Trophoblast cell (in vitro differentiated cells and primary cell): Measurements from ENCODE around the gene DYNC1H1.

ENCODE experiments used
- DNase-seq, 2 donors: peaks; one replicate each; pipeline ENCODE4 v3.0.0-alpha.2; 2016
- H2AFZ ChIP-seq: 2 replicates; pipeline ENCODE4 v1.6.1; 2013; ENCODE audit warnings: low read length, moderate library complexity, mild to moderate bottlenecking; ENCODE audit not compliant: insufficient read depth, poor library complexity
- H2AK5ac ChIP-seq: 2 replicates; pipeline ENCODE4 v1.6.1; 2013; ENCODE audit warnings: mild to moderate bottlenecking, low read length
- H2BK120ac ChIP-seq: 2 replicates; pipeline ENCODE4 v1.6.1; 2013; ENCODE audit warnings: low read length, mild to moderate bottlenecking, moderate library complexity; ENCODE audit not compliant: insufficient read depth, poor library complexity
- H2BK12ac ChIP-seq: 2 replicates; pipeline ENCODE4 v1.6.1; 2013; ENCODE audit warnings: mild to moderate bottlenecking, low read length, moderate library complexity
- H2BK5ac ChIP-seq: 2 replicates; pipeline ENCODE4 v1.6.1; 2013; ENCODE audit warnings: low read length, low read depth, moderate library complexity, mild to moderate bottlenecking; ENCODE audit not compliant: poor library complexity
- H3K14ac ChIP-seq: 2 replicates; pipeline ENCODE4 v1.6.1; 2013; ENCODE audit warnings: mild to moderate bottlenecking, low read length
- H3K18ac ChIP-seq: 2 replicates; pipeline ENCODE4 v1.6.1; 2013; ENCODE audit warnings: mild to moderate bottlenecking, low read length
- H3K23ac ChIP-seq: 2 replicates; pipeline ENCODE4 v1.6.1; 2013; ENCODE audit warnings: low read length
- H3K27ac ChIP-seq: 2 replicates; pipeline ENCODE4 v1.5.1; 2013; ENCODE audit warnings: low read depth, mild to moderate bottlenecking, inconsistent platforms, low read length, moderate library complexity
- H3K27me3 ChIP-seq: 2 replicates; pipeline ENCODE4 v1.6.1; 2013; ENCODE audit warnings: inconsistent platforms, mild to moderate bottlenecking, low read length, moderate library complexity; ENCODE audit not compliant: insufficient read depth
- H3K36me3 ChIP-seq, 2 experiments: 1 replicate in 1 of 2; 2 replicates in 1 of 2; pipeline ENCODE4 v1.6.1; 2013; ENCODE audit warnings: low read length in 2 of 2, mild to moderate bottlenecking in 2 of 2, moderate library complexity in 1 of 2; ENCODE audit not compliant: insufficient read depth in 2 of 2, control insufficient read depth in 1 of 2
- H3K4ac ChIP-seq: 2 replicates; pipeline ENCODE4 v1.6.1; 2013; ENCODE audit warnings: low read depth, mild to moderate bottlenecking, low read length, moderate library complexity
- H3K4me1 ChIP-seq, 2 experiments: 1 replicate in 1 of 2; 2 replicates in 1 of 2; pipeline ENCODE4 v1.6.1; 2013; ENCODE audit warnings: low read length in 2 of 2, mild to moderate bottlenecking in 2 of 2, moderate library complexity in 1 of 2; ENCODE audit not compliant: insufficient read depth in 2 of 2, control insufficient read depth in 1 of 2
- H3K4me2 ChIP-seq: 2 replicates; pipeline ENCODE4 v1.6.1; 2013; ENCODE audit warnings: inconsistent platforms, mild to moderate bottlenecking, low read length, moderate library complexity
- H3K4me3 ChIP-seq: 2 replicates; pipeline ENCODE4 v1.5.1; 2013; ENCODE audit warnings: mild to moderate bottlenecking, low read depth, low read length, inconsistent platforms
- H3K79me1 ChIP-seq: one replicate; pipeline ENCODE4 v1.6.1; 2013; ENCODE audit warnings: low read length
- H3K79me2 ChIP-seq: 2 replicates; pipeline ENCODE4 v1.6.1; 2013; ENCODE audit warnings: low read length, mild to moderate bottlenecking; ENCODE audit not compliant: control insufficient read depth, insufficient read depth, poor library complexity
- H3K9ac ChIP-seq: 2 replicates; pipeline ENCODE4 v1.6.1; 2013; ENCODE audit warnings: mild to moderate bottlenecking, low read length
- H3K9me3 ChIP-seq: 2 replicates; pipeline ENCODE4 v1.6.1; 2013; ENCODE audit warnings: low read depth, mild to moderate bottlenecking, control low read depth, inconsistent platforms, low read length; ENCODE audit not compliant: insufficient read depth
- H4K12ac ChIP-seq: 2 replicates; pipeline ENCODE4 v1.6.1; 2013; ENCODE audit warnings: low read depth, mild to moderate bottlenecking, low read length, moderate library complexity
- H4K8ac ChIP-seq: 2 replicates; pipeline ENCODE4 v1.6.1; 2013; ENCODE audit warnings: low read depth, mild to moderate bottlenecking, low read length, moderate library complexity
- H4K91ac ChIP-seq: one replicate; pipeline ENCODE4 v1.6.1; 2013; ENCODE audit warnings: low read depth, mild to moderate bottlenecking, low read length, moderate library complexity
- WGBS: extraction: QIAGEN DNeasy Blood & Tissue Kit; methylation state at CpG from one replicate; pipeline ENCODE4 v1.1.7; 2013; ENCODE audit warnings: missing lambda C conversion rate; ENCODE audit not compliant: insufficient read length, insufficient coverage; ENCODE audit errors: extremely low coverage; 5-methylcytosine and 5-hydroxymethylcytosine counted together

The DYNC1H1 gene

GRCh38 chr14:102078831-102079699 is 114.7 kb downstream of the DYNC1H1 start:
- Histone ChIP-seq H2BK5ac (no peak overlapping the region), H3K18ac (no peak overlapping the region), H3K36me3 (peaks cover 25 to 48% of the 10 kb centered on the region in 2 experiments), H4K8ac (no peak overlapping the region), H4K12ac (no peak overlapping the region), H3K4ac (no peak overlapping the region), H3K9ac (no peak overlapping the region), H3K27me3 (no peaks in the 10 kb centered on the region), H3K4me2 (no peak overlapping the region), H3K4me1 (no peaks in the 10 kb centered on the region), H3K9me3 (no peaks in the 10 kb centered on the region), H2AK5ac (no peak overlapping the region), H4K91ac (no peak overlapping the region), H2BK120ac (no peak overlapping the region), H3K79me2 (no peaks in the 10 kb centered on the region), H3K14ac (no peak overlapping the region), H3K79me1 (no peaks in the 10 kb centered on the region), H3K27ac (no peak overlapping the region), H2BK12ac (no peak overlapping the region), H3K23ac (no peak overlapping the region), H2AFZ (no peak overlapping the region), H3K4me3 (no peak overlapping the region)
- DNase-seq, result peak; percentile 47 to 62
- no CpG with 5 or more reads among the region's 10 CpGs for WGBS

GRCh38 chr14:102079700-102079979 is 115.3 kb downstream of the DYNC1H1 start:
- Histone ChIP-seq H2AFZ (no peak overlapping the region), H3K23ac (no peak overlapping the region), H3K9ac (no peak overlapping the region), H3K27me3 (no peaks in the 10 kb centered on the region), H3K9me3 (no peaks in the 10 kb centered on the region), H2AK5ac (no peak overlapping the region), H3K36me3 (peaks cover 26 to 52% of the 10 kb centered on the region in 2 experiments), H2BK12ac (no peak overlapping the region), H3K4me3 (no peak overlapping the region), H3K27ac (no peak overlapping the region), H3K14ac (no peak overlapping the region), H2BK120ac (no peak overlapping the region), H4K91ac (no peak overlapping the region), H3K4ac (no peak overlapping the region), H3K79me1 (no peaks in the 10 kb centered on the region), H4K12ac (no peak overlapping the region), H3K18ac (no peak overlapping the region), H2BK5ac (no peak overlapping the region), H4K8ac (no peak overlapping the region), H3K4me1 (no peaks in the 10 kb centered on the region), H3K4me2 (no peak overlapping the region), H3K79me2 (no peaks in the 10 kb centered on the region)
- no peak for DNase-seq

- no CpG with 5 or more reads among the region's 14 CpGs for WGBS
- Histone ChIP-seq H2BK5ac (no peak overlapping the region), H3K4me2 (no peak overlapping the region), H3K27ac (no peak overlapping the region), H2AK5ac (no peak overlapping the region), H3K4me3 (no peak overlapping the region), H2AFZ (no peak overlapping the region), H4K91ac (no peak overlapping the region), H3K23ac (no peak overlapping the region), H3K14ac (no peak overlapping the region), H2BK120ac (no peak overlapping the region), H3K79me1 (no peaks in the 10 kb centered on the region), H4K8ac (no peak overlapping the region), H3K36me3 (peaks cover 28 to 58% of the 10 kb centered on the region in 2 experiments), H3K9me3 (no peaks in the 10 kb centered on the region), H3K79me2 (peaks cover 1% of the 10 kb centered on the region), H3K4me1 (peaks cover 1 to 2% of the 10 kb centered on the region in 2 experiments), H3K9ac (no peak overlapping the region), H3K4ac (no peak overlapping the region), H3K18ac (no peak overlapping the region), H4K12ac (no peak overlapping the region), H3K27me3 (no peaks in the 10 kb centered on the region), H2BK12ac (no peak overlapping the region)
- peak in 1 of 2 donors; percentile 35 for DNase-seq
These were observed 116.1 kb downstream of the DYNC1H1 start for GRCh38 chr14:102080183-102081080.

- no CpG with 5 or more reads among the region's 7 CpGs for WGBS
These were observed 117.1 kb downstream of the DYNC1H1 start for GRCh38 chr14:102081231-102082080.

More at GRCh38 chr14:102081231-102082080, 117.1 kb downstream of the DYNC1H1 start:
- Histone ChIP-seq H3K4ac (no peak overlapping the region), H3K9ac (no peak overlapping the region), H2AFZ (no peak overlapping the region), H3K79me2 (peaks cover 8% of the 10 kb centered on the region), H4K91ac (no peak overlapping the region), H2BK120ac (no peak overlapping the region), H3K23ac (no peak overlapping the region), H3K27ac (no peak overlapping the region), H2BK12ac (no peak overlapping the region), H4K8ac (no peak overlapping the region), H2BK5ac (no peak overlapping the region), H3K14ac (no peak overlapping the region), H3K18ac (no peak overlapping the region), H3K36me3 (peaks cover 30 to 61% of the 10 kb centered on the region in 2 experiments), H3K9me3 (no peaks in the 10 kb centered on the region), H3K79me1 (peaks cover 1% of the 10 kb centered on the region), H2AK5ac (no peak overlapping the region), H3K4me3 (no peak overlapping the region), H3K4me1 (peaks cover 3 to 4% of the 10 kb centered on the region in 2 experiments), H4K12ac (no peak overlapping the region), H3K27me3 (no peaks in the 10 kb centered on the region), H3K4me2 (no peak overlapping the region)
- DNase-seq, result no peak
